ENCODE measurements around the gene NBPF20.
A peak's percentile ranks its signal among the peaks of the same experiment; 100 is the strongest.
"Not testable (repeated sequence)": the region's sequence is repeated elsewhere in the genome, so short reads cannot be mapped to it uniquely, and the experiment has no call there.

The NBPF20 gene

GRCh38 chr1:145453873-145454823 is 28.7 kb upstream of the NBPF20 start:
- H3K4me3 ChIP-seq (ENCODE audit: low read length), result not testable (repeated sequence)

GRCh38 chr1:145452506-145452905 is 27.1 kb upstream of the NBPF20 start:
- not testable (repeated sequence) for H3K9ac ChIP-seq (ENCODE audit: low read length); H3K27me3 ChIP-seq (ENCODE audit: control insufficient read depth, insufficient read depth, low read length); H3K27ac ChIP-seq (ENCODE audit: low read depth, low read length); H3K36me3 ChIP-seq (ENCODE audit: control insufficient read depth, insufficient read depth, low read length); H3K4me1 ChIP-seq (ENCODE audit: control insufficient read depth, insufficient read depth, low read length); H3K4me3 ChIP-seq (ENCODE audit: low read length)

More at GRCh38 chr1:145453873-145454823, 28.7 kb upstream of the NBPF20 start:
- H3K4me1 ChIP-seq (ENCODE audit: control insufficient read depth, insufficient read depth, low read length); H3K9ac ChIP-seq (ENCODE audit: low read length); H3K36me3 ChIP-seq (ENCODE audit: control insufficient read depth, insufficient read depth, low read length); H3K27ac ChIP-seq (ENCODE audit: low read depth, low read length); H3K27me3 ChIP-seq (ENCODE audit: control insufficient read depth, insufficient read depth, low read length): not testable (repeated sequence)

GRCh38 chr1:145451914-145452313 is 26.5 kb upstream of the NBPF20 start:
- H3K9ac ChIP-seq (ENCODE audit: low read length); H3K36me3 ChIP-seq (ENCODE audit: control insufficient read depth, insufficient read depth, low read length); H3K4me1 ChIP-seq (ENCODE audit: control insufficient read depth, insufficient read depth, low read length); H3K27me3 ChIP-seq (ENCODE audit: control insufficient read depth, insufficient read depth, low read length); H3K27ac ChIP-seq (ENCODE audit: low read depth, low read length); H3K4me3 ChIP-seq (ENCODE audit: low read length): not testable (repeated sequence)

GRCh38 chr1:145445219-145445618 is 19.8 kb upstream of the NBPF20 start:
- not testable (repeated sequence) for H3K36me3 ChIP-seq (ENCODE audit: control insufficient read depth, insufficient read depth, low read length)

GRCh38 chr1:145442340-145442739 is 16.9 kb upstream of the NBPF20 start:
- H3K9ac ChIP-seq (ENCODE audit: low read length); H3K36me3 ChIP-seq (ENCODE audit: control insufficient read depth, insufficient read depth, low read length); H3K27me3 ChIP-seq (ENCODE audit: control insufficient read depth, insufficient read depth, low read length); H3K4me3 ChIP-seq (ENCODE audit: low read length); H3K4me1 ChIP-seq (ENCODE audit: control insufficient read depth, insufficient read depth, low read length); H3K27ac ChIP-seq (ENCODE audit: low read depth, low read length): not testable (repeated sequence)

More at GRCh38 chr1:145445219-145445618, 19.8 kb upstream of the NBPF20 start:
- H3K9ac ChIP-seq (ENCODE audit: low read length); H3K27ac ChIP-seq (ENCODE audit: low read depth, low read length); H3K4me1 ChIP-seq (ENCODE audit: control insufficient read depth, insufficient read depth, low read length); H3K4me3 ChIP-seq (ENCODE audit: low read length); H3K27me3 ChIP-seq (ENCODE audit: control insufficient read depth, insufficient read depth, low read length): not testable (repeated sequence)

- not testable (repeated sequence) for H3K27ac ChIP-seq (ENCODE audit: low read depth, low read length); H3K36me3 ChIP-seq (ENCODE audit: control insufficient read depth, insufficient read depth, low read length); H3K4me1 ChIP-seq (ENCODE audit: control insufficient read depth, insufficient read depth, low read length); H3K27me3 ChIP-seq (ENCODE audit: control insufficient read depth, insufficient read depth, low read length); H3K9ac ChIP-seq (ENCODE audit: low read length)
- H3K4me3 ChIP-seq (ENCODE audit: low read length), result peak overlapping the region; percentile 21
These were observed 6.2 kb upstream of the NBPF20 start for GRCh38 chr1:145431363-145432256.

- not testable (repeated sequence) for H3K27ac ChIP-seq (ENCODE audit: low read depth, low read length); H3K36me3 ChIP-seq (ENCODE audit: control insufficient read depth, insufficient read depth, low read length); H3K4me1 ChIP-seq (ENCODE audit: control insufficient read depth, insufficient read depth, low read length); H3K4me3 ChIP-seq (ENCODE audit: low read length); H3K9ac ChIP-seq (ENCODE audit: low read length); H3K27me3 ChIP-seq (ENCODE audit: control insufficient read depth, insufficient read depth, low read length)
These were observed 5.4 kb upstream of the NBPF20 start for GRCh38 chr1:145430830-145431229.

- not testable (repeated sequence) for H3K27ac ChIP-seq (ENCODE audit: low read depth, low read length); H3K4me3 ChIP-seq (ENCODE audit: low read length); H3K4me1 ChIP-seq (ENCODE audit: control insufficient read depth, insufficient read depth, low read length); H3K36me3 ChIP-seq (ENCODE audit: control insufficient read depth, insufficient read depth, low read length); H3K9ac ChIP-seq (ENCODE audit: low read length); H3K27me3 ChIP-seq (ENCODE audit: control insufficient read depth, insufficient read depth, low read length)
These were observed 3.9 kb upstream of the NBPF20 start for GRCh38 chr1:145429329-145429728.

GRCh38 chr1:145424612-145425435 is 579 bp downstream of the NBPF20 start:
- not testable (repeated sequence) for H3K9ac ChIP-seq (ENCODE audit: low read length); H3K36me3 ChIP-seq (ENCODE audit: control insufficient read depth, insufficient read depth, low read length); H3K27ac ChIP-seq (ENCODE audit: low read depth, low read length); H3K27me3 ChIP-seq (ENCODE audit: control insufficient read depth, insufficient read depth, low read length); H3K4me1 ChIP-seq (ENCODE audit: control insufficient read depth, insufficient read depth, low read length)
- peak overlapping the region; percentile 60 for H3K4me3 ChIP-seq (ENCODE audit: low read length)

- not testable (repeated sequence) for H3K27ac ChIP-seq (ENCODE audit: low read depth, low read length)
These were observed 10.3 kb downstream of the NBPF20 start for GRCh38 chr1:145415149-145415548.

GRCh38 chr1:145407266-145407665 is 18.1 kb downstream of the NBPF20 start:
- H3K27me3 ChIP-seq (ENCODE audit: control insufficient read depth, insufficient read depth, low read length); H3K9ac ChIP-seq (ENCODE audit: low read length); H3K36me3 ChIP-seq (ENCODE audit: control insufficient read depth, insufficient read depth, low read length); H3K4me1 ChIP-seq (ENCODE audit: control insufficient read depth, insufficient read depth, low read length); H3K4me3 ChIP-seq (ENCODE audit: low read length); H3K27ac ChIP-seq (ENCODE audit: low read depth, low read length): not testable (repeated sequence)

More at GRCh38 chr1:145415149-145415548, 10.3 kb downstream of the NBPF20 start:
- H3K4me3 ChIP-seq (ENCODE audit: low read length); H3K36me3 ChIP-seq (ENCODE audit: control insufficient read depth, insufficient read depth, low read length); H3K9ac ChIP-seq (ENCODE audit: low read length); H3K27me3 ChIP-seq (ENCODE audit: control insufficient read depth, insufficient read depth, low read length); H3K4me1 ChIP-seq (ENCODE audit: control insufficient read depth, insufficient read depth, low read length): not testable (repeated sequence)

- H3K36me3 ChIP-seq (ENCODE audit: control insufficient read depth, insufficient read depth, low read length); H3K27me3 ChIP-seq (ENCODE audit: control insufficient read depth, insufficient read depth, low read length); H3K4me3 ChIP-seq (ENCODE audit: low read length); H3K9ac ChIP-seq (ENCODE audit: low read length); H3K27ac ChIP-seq (ENCODE audit: low read depth, low read length); H3K4me1 ChIP-seq (ENCODE audit: control insufficient read depth, insufficient read depth, low read length): not testable (repeated sequence)
These were observed 20.5 kb downstream of the NBPF20 start for GRCh38 chr1:145404949-145405348.

Measured in rectal smooth muscle tissue (tissue), 1 donor.